ENCODE measurements around the gene TLCD3A. TPM values are rescaled to one million over a fixed set of nuclear protein-coding genes. Genes with fewer than 3 reads are reported as not detected.

The TLCD3A gene
- total RNA-seq, 1 experiment from 2014 or later = 21.6 TPM

DNA sequence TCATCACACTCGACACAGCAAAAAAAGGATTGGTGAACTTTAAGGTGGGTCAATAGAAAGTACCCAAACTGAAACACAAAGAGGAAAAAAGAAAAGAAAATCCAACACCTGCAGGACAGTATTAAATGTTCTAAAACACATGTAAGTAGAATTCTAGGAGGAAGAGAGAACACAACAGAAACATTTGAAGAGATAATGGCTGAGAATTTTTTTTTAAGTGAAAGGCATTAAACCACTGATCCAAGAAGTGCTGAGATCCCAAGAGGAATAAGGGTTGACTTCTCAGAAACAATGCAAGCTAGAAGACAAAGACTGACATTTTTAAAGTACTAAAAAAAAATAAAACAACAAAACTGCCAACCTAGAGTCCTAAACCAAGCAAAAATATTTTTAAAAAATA is 49.4 kb upstream of the TLCD3A start:
- H3K27ac Mint-ChIP-seq = peak overlapping the region; percentile 21
- no peak overlapping the region for H3K4me3 Mint-ChIP-seq
- H3K36me3 Mint-ChIP-seq = peaks cover 11% of the 10 kb centered on the region
- H3K4me1 Mint-ChIP-seq = peaks cover 8% of the 10 kb centered on the region
- DNase-seq (ENCODE audit: low spot score) = no peak
- H3K9me3 Mint-ChIP-seq = 0 out of 2 replicates have a peak, but pooled peaks cover 4% of the 10 kb centered on the region
- TF ChIP-seq NFE2L1 (CRISPR knock-in tag; IDR thresholded peaks at IDR 0.05) (no peak), TEAD4 (CRISPR knock-in tag; IDR thresholded peaks at IDR 0.05) (no peak), MXD4 (CRISPR knock-in tag; IDR thresholded peaks at IDR 0.05; ENCODE audit: borderline replicate concordance) (no peak), CREM (CRISPR knock-in tag; IDR thresholded peaks at IDR 0.05) (no peak), RORB (CRISPR knock-in tag; IDR thresholded peaks at IDR 0.05) (no peak), CREB1 (CRISPR knock-in tag; IDR thresholded peaks at IDR 0.05) (no peak), TCF7 (CRISPR knock-in tag; IDR thresholded peaks at IDR 0.05; ENCODE audit: low read depth) (no peak), JUN (CRISPR knock-in tag; IDR thresholded peaks at IDR 0.05) (no peak), ZNF121 (CRISPR knock-in tag; IDR thresholded peaks at IDR 0.05) (no peak)
- TF ChIP-seq, protein P1, sequence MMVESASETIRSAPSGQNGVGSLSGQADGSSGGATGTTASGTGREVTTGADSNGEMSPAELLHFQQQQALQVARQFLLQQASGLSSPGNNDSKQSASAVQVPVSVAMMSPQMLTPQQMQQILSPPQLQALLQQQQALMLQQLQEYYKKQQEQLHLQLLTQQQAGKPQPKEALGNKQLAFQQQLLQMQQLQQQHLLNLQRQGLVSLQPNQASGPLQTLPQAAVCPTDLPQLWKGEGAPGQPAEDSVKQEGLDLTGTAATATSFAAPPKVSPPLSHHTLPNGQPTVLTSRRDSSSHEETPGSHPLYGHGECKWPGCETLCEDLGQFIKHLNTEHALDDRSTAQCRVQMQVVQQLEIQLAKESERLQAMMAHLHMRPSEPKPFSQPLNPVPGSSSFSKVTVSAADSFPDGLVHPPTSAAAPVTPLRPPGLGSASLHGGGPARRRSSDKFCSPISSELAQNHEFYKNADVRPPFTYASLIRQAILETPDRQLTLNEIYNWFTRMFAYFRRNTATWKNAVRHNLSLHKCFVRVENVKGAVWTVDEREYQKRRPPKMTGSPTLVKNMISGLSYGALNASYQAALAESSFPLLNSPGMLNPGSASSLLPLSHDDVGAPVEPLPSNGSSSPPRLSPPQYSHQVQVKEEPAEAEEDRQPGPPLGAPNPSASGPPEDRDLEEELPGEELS (CRISPR knock-in tag; IDR thresholded peaks at IDR 0.05) = no peak
- TF ChIP-seq, protein P2, sequence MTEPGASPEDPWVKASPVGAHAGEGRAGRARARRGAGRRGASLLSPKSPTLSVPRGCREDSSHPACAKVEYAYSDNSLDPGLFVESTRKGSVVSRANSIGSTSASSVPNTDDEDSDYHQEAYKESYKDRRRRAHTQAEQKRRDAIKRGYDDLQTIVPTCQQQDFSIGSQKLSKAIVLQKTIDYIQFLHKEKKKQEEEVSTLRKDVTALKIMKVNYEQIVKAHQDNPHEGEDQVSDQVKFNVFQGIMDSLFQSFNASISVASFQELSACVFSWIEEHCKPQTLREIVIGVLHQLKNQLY (CRISPR knock-in tag; IDR thresholded peaks at IDR 0.05) = no peak
- TF ChIP-seq, protein P3, sequence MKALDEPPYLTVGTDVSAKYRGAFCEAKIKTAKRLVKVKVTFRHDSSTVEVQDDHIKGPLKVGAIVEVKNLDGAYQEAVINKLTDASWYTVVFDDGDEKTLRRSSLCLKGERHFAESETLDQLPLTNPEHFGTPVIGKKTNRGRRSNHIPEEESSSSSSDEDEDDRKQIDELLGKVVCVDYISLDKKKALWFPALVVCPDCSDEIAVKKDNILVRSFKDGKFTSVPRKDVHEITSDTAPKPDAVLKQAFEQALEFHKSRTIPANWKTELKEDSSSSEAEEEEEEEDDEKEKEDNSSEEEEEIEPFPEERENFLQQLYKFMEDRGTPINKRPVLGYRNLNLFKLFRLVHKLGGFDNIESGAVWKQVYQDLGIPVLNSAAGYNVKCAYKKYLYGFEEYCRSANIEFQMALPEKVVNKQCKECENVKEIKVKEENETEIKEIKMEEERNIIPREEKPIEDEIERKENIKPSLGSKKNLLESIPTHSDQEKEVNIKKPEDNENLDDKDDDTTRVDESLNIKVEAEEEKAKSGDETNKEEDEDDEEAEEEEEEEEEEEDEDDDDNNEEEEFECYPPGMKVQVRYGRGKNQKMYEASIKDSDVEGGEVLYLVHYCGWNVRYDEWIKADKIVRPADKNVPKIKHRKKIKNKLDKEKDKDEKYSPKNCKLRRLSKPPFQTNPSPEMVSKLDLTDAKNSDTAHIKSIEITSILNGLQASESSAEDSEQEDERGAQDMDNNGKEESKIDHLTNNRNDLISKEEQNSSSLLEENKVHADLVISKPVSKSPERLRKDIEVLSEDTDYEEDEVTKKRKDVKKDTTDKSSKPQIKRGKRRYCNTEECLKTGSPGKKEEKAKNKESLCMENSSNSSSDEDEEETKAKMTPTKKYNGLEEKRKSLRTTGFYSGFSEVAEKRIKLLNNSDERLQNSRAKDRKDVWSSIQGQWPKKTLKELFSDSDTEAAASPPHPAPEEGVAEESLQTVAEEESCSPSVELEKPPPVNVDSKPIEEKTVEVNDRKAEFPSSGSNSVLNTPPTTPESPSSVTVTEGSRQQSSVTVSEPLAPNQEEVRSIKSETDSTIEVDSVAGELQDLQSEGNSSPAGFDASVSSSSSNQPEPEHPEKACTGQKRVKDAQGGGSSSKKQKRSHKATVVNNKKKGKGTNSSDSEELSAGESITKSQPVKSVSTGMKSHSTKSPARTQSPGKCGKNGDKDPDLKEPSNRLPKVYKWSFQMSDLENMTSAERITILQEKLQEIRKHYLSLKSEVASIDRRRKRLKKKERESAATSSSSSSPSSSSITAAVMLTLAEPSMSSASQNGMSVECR (CRISPR knock-in tag; IDR thresholded peaks at IDR 0.05; ENCODE audit: borderline replicate concordance) = no peak
- no peaks in the 10 kb centered on the region for H3K27me3 Mint-ChIP-seq (ENCODE audit: low read depth)
- ChIA-PET POLR2A (no interaction called here), CTCF (interaction anchor here (1.6 to 1.7 kb wide), 2 partner anchors 17 to 271 kb away, joined by 3 to 4 read pairs; no protein-coding TSS in a partner anchor)
- ATAC-seq = no peak

DNA sequence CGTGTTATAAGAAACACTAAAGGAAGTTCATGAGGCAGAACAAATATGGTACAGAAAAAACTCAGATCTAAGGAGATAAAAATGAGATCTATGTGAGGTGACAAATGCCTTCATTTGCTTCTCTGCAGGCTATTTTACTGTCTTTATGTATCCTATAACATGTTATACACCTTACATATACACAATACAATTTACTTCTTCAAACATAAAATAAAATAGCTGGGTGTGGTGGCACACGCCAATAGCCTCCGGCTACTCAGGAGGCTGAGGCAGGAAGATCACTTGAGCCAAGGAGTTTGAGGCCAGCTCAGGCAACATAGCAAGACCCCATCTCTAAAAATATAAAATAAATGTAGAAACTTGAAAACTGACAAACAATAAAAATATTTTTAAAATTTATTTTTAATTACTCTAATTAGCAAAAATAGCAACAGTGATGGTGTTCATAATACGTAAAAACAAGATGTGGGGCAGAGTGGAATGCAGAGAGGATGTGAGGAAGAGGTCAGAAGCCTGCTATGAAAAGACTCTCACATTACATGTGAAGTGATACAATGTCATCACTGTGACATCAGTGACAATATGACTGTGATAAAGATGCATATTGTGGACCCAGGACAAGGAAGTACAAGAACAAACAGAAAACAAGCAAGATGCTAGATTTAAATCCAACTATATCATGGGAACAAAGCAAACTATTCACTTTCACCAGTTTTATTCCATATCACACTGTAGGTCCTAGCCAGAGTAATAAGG is 48.7 kb upstream of the TLCD3A start:
- DNase-seq (ENCODE audit: low spot score) (no peak), ATAC-seq (no peak)
- H3K27me3 Mint-ChIP-seq (ENCODE audit: low read depth) = no peaks in the 10 kb centered on the region
- H3K9me3 Mint-ChIP-seq = 0 out of 2 replicates have a peak, but pooled peaks cover 4% of the 10 kb centered on the region
- POLR2A ChIA-PET = no interaction called here
- H3K27ac Mint-ChIP-seq = peak overlapping the region; percentile 53
- CTCF ChIA-PET = interaction anchor here (1.6 kb wide), 1 partner anchor 271 kb away, joined by 4 read pairs; no protein-coding TSS in a partner anchor
- peaks cover 11% of the 10 kb centered on the region for H3K36me3 Mint-ChIP-seq
- H3K4me3 Mint-ChIP-seq = no peak overlapping the region
- peaks cover 8% of the 10 kb centered on the region for H3K4me1 Mint-ChIP-seq
- TF ChIP-seq NR3C1 (CRISPR knock-in tag; conservative IDR thresholded peaks at IDR 0.05; ENCODE audit: low read depth) (no peak), ZBTB21 (CRISPR knock-in tag; IDR thresholded peaks at IDR 0.05; ENCODE audit: borderline replicate concordance) (no peak), ESRRA (CRISPR knock-in tag; IDR thresholded peaks at IDR 0.05; ENCODE audit: borderline replicate concordance) (no peak), ATF1 (CRISPR knock-in tag; IDR thresholded peaks at IDR 0.05) (no peak), TEAD1 (CRISPR knock-in tag; IDR thresholded peaks at IDR 0.05) (no peak)
- TF ChIP-seq, protein P4, sequence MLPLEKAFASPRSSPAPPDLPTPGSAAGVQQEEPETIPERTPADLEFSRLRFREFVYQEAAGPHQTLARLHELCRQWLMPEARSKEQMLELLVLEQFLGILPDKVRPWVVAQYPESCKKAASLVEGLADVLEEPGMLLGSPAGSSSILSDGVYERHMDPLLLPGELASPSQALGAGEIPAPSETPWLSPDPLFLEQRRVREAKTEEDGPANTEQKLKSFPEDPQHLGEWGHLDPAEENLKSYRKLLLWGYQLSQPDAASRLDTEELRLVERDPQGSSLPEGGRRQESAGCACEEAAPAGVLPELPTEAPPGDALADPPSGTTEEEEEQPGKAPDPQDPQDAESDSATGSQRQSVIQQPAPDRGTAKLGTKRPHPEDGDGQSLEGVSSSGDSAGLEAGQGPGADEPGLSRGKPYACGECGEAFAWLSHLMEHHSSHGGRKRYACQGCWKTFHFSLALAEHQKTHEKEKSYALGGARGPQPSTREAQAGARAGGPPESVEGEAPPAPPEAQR (CRISPR knock-in tag; IDR thresholded peaks at IDR 0.05) = no peak
- TF ChIP-seq, protein P5, sequence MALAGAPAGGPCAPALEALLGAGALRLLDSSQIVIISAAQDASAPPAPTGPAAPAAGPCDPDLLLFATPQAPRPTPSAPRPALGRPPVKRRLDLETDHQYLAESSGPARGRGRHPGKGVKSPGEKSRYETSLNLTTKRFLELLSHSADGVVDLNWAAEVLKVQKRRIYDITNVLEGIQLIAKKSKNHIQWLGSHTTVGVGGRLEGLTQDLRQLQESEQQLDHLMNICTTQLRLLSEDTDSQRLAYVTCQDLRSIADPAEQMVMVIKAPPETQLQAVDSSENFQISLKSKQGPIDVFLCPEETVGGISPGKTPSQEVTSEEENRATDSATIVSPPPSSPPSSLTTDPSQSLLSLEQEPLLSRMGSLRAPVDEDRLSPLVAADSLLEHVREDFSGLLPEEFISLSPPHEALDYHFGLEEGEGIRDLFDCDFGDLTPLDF (CRISPR knock-in tag; IDR thresholded peaks at IDR 0.05) = no peak
- TF ChIP-seq, protein P6, sequence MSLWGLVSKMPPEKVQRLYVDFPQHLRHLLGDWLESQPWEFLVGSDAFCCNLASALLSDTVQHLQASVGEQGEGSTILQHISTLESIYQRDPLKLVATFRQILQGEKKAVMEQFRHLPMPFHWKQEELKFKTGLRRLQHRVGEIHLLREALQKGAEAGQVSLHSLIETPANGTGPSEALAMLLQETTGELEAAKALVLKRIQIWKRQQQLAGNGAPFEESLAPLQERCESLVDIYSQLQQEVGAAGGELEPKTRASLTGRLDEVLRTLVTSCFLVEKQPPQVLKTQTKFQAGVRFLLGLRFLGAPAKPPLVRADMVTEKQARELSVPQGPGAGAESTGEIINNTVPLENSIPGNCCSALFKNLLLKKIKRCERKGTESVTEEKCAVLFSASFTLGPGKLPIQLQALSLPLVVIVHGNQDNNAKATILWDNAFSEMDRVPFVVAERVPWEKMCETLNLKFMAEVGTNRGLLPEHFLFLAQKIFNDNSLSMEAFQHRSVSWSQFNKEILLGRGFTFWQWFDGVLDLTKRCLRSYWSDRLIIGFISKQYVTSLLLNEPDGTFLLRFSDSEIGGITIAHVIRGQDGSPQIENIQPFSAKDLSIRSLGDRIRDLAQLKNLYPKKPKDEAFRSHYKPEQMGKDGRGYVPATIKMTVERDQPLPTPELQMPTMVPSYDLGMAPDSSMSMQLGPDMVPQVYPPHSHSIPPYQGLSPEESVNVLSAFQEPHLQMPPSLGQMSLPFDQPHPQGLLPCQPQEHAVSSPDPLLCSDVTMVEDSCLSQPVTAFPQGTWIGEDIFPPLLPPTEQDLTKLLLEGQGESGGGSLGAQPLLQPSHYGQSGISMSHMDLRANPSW (CRISPR knock-in tag; conservative IDR thresholded peaks at IDR 0.05; ENCODE audit: low read depth) = no peak
- TF ChIP-seq, protein P7, sequence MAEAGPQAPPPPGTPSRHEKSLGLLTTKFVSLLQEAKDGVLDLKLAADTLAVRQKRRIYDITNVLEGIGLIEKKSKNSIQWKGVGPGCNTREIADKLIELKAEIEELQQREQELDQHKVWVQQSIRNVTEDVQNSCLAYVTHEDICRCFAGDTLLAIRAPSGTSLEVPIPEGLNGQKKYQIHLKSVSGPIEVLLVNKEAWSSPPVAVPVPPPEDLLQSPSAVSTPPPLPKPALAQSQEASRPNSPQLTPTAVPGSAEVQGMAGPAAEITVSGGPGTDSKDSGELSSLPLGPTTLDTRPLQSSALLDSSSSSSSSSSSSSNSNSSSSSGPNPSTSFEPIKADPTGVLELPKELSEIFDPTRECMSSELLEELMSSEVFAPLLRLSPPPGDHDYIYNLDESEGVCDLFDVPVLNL (CRISPR knock-in tag; IDR thresholded peaks at IDR 0.05; ENCODE audit: borderline replicate concordance, low read depth) = no peak

All from WTC11 (cell line).